ENCODE results near the gene NAV3.
A peak's percentile ranks its signal among the peaks of the same experiment; 100 is the strongest.

Gene NAV3

DNA sequence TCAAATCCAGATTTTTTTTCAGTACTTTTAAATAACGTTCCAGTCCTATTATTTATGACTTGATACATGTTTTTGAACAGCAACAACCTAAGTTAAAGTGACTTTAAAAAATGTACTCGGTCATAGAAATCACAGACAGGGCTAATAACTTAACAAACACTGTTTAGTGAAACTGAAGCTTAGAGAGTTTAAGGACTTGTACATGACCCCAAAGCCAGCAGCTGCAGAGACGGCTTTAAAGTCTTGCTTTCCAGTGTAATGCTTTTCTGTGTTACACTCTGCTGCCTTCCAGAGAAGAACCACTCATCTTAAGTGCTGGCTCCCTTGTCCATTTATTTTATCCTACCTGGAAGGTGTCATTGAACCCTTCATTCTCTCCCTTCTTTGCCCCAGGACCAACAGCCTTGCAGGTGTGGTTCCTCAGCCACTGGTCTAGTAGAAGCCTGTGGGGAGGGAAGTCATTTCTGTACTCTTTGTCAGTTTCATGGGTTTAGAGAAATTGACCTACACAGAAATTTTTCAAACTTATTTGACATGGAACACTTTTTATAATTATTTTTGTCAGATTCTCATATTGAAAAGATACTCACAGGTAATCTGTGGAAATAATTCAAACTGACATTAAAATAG lies 60.9 kb downstream of the NAV3 start:
- TF ChIP-seq, protein P1, sequence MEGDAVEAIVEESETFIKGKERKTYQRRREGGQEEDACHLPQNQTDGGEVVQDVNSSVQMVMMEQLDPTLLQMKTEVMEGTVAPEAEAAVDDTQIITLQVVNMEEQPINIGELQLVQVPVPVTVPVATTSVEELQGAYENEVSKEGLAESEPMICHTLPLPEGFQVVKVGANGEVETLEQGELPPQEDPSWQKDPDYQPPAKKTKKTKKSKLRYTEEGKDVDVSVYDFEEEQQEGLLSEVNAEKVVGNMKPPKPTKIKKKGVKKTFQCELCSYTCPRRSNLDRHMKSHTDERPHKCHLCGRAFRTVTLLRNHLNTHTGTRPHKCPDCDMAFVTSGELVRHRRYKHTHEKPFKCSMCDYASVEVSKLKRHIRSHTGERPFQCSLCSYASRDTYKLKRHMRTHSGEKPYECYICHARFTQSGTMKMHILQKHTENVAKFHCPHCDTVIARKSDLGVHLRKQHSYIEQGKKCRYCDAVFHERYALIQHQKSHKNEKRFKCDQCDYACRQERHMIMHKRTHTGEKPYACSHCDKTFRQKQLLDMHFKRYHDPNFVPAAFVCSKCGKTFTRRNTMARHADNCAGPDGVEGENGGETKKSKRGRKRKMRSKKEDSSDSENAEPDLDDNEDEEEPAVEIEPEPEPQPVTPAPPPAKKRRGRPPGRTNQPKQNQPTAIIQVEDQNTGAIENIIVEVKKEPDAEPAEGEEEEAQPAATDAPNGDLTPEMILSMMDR (IDR thresholded peaks at IDR 0.05; ENCODE audit: low read depth, low read length, missing control alignments): no peak
- H3K4me3 ChIP-seq (replicated peaks; ENCODE audit: low read depth, low read length): no peak overlapping the region
- no peak for DNase-seq (ENCODE audit: extremely low read depth, low read depth)

DNA sequence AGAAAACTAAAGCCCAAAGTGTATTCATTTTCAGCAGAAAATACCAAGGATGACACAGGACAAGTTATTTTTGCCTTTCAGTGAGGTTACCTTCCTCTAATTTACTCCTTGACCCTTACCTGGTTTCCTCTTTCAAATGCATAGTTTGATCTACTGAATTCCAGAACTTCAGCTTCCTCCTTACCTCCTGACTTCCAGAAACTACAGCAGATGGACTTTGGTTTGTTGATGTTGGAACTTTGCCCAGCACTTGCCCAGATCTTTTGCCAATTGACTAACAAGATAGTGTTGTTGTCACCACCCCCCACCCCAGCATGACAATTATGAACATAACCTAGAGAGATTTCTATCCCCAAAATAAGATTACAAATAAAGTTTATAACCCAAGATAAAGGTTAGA lies 63.2 kb downstream of the NAV3 start:
- DNase-seq (ENCODE audit: extremely low read depth, low read depth): peak; percentile 4
- TF ChIP-seq, protein P1 (IDR thresholded peaks at IDR 0.05; ENCODE audit: low read depth, low read length, missing control alignments): no peak
- H3K4me3 ChIP-seq (replicated peaks; ENCODE audit: low read depth, low read length): no peak overlapping the region

- TF ChIP-seq, protein P1 (IDR thresholded peaks at IDR 0.05; ENCODE audit: low read depth, low read length, missing control alignments): no peak
- DNase-seq (ENCODE audit: extremely low read depth, low read depth): no peak
- H3K4me3 ChIP-seq (replicated peaks; ENCODE audit: low read depth, low read length): no peak overlapping the region
These were observed 63.9 kb downstream of the NAV3 start for GRCh38 chr12:77894556-77894955.

GRCh38 chr12:77895699-77896098 lies 65.0 kb downstream of the NAV3 start:
- no peak for DNase-seq (ENCODE audit: extremely low read depth, low read depth)
- H3K4me3 ChIP-seq (replicated peaks; ENCODE audit: low read depth, low read length): no peak overlapping the region
- TF ChIP-seq, protein P1 (IDR thresholded peaks at IDR 0.05; ENCODE audit: low read depth, low read length, missing control alignments): no peak

DNA sequence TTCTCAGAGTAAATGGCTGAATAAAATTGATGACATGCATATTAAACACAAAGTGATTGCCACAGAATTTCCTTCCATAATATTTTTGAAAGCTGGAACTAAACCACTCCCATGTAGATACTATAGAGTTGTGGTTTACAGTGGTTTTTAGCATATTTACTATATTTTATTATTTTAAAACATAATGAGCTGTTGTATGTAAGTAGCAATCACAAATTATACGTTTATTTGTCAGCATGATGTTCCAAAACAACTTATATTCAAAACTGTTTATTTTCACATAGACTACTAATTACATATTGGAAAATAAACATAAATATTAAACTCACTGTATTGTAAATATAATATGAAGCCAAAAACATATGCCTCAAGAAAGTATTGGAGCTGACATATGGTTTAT lies 77.2 kb downstream of the NAV3 start:
- H3K4me3 ChIP-seq (replicated peaks; ENCODE audit: low read depth, low read length): no peak overlapping the region
- DNase-seq (ENCODE audit: extremely low read depth, low read depth): no peak
- TF ChIP-seq, protein P1 (IDR thresholded peaks at IDR 0.05; ENCODE audit: low read depth, low read length, missing control alignments): no peak

GRCh38 chr12:77914081-77914488 lies 83.4 kb downstream of the NAV3 start:
- TF ChIP-seq, protein P1 (IDR thresholded peaks at IDR 0.05; ENCODE audit: low read depth, low read length, missing control alignments): no peak
- no peak overlapping the region for H3K4me3 ChIP-seq (replicated peaks; ENCODE audit: low read depth, low read length)
- DNase-seq (ENCODE audit: extremely low read depth, low read depth): no peak

GRCh38 chr12:77915071-77915600 lies 84.4 kb downstream of the NAV3 start:
- DNase-seq (ENCODE audit: extremely low read depth, low read depth): no peak
- no peak overlapping the region for H3K4me3 ChIP-seq (replicated peaks; ENCODE audit: low read depth, low read length)
- TF ChIP-seq, protein P1 (IDR thresholded peaks at IDR 0.05; ENCODE audit: low read depth, low read length, missing control alignments): no peak
